K562 (cell line): ENCODE results near the gene EXOC4. TPM values are rescaled to one million over a fixed set of nuclear protein-coding genes. Genes with fewer than 3 reads are reported as not detected.
A peak's percentile ranks its signal among the peaks of the same experiment; 100 is the strongest.
"Not testable (repeated sequence)": the region's sequence is repeated elsewhere in the genome, so short reads cannot be mapped to it uniquely, and the experiment has no call there.

Experiments
- ATAC-seq: fragments of 200-7000 bp; cut with Tn5 transposase; 3 replicates; pipeline ENCODE4 v1.9.1; 2020; ENCODE audit warnings: moderate library complexity
- BruUV-seq: library from RNA; stranded (reverse); fragments of 400-500 nt; replicated peaks from 2 replicates; lab custom pipeline; 2021; lab: Mats Ljungman, UMichigan
- CTCF ChIA-PET: fragments of 300-600 bp; formaldehyde crosslinking; extraction: SDS; loops from one replicate; lab custom pipeline; 2021; ENCODE audit warnings: low intra/inter-chr PET ratio; lab: Yijun Ruan, JAX
- POLR2A ChIA-PET: fragments of 300-600, 350-650 bp; sonication (Branson Sonifier 250); formaldehyde crosslinking; extraction: SDS; loops from one replicate; lab custom pipeline; 2021; ENCODE audit warnings: antibody characterized with exemption, inconsistent platforms; lab: Yijun Ruan, JAX
- DNase-seq, 4 experiments: peaks; one replicate each; pipeline versions ENCODE4 v3.0.0 to v3.0.0-alpha.2; 2011 to 2018; ENCODE audit warnings: low spot score in 3 of 4, mixed read lengths in 3 of 4; ENCODE audit errors: extremely low read depth in 1 of 4
- FAIRE-seq: peaks from 2 replicates; lab custom pipeline; 2011; peaks lifted over from hg19 to GRCh38; lab: Jason Lieb, UNC
- H2AFZ ChIP-seq: 2 replicates; pipeline ENCODE4 v1.6.0; 2011; ENCODE audit warnings: low read depth, low read length, control low read depth, inconsistent platforms
- H3K27ac ChIP-seq: fragments of 200-600 bp; 3 replicates; pipeline ENCODE4 v1.8.0; 2011; ENCODE audit warnings: low read depth, mild to moderate bottlenecking, control low read depth, inconsistent platforms, low read length, moderate library complexity, mixed read lengths; ENCODE audit errors: extremely low read depth
- H3K27me3 ChIP-seq, 2 experiments: fragments of 300-600 bp in 1 of 2; 2 replicates in 1 of 2; 3 replicates in 1 of 2; pipeline versions ENCODE4 v1.6.0 to v1.8.0; 2011; ENCODE audit warnings: inconsistent platforms in 2 of 2, low read length in 2 of 2, mild to moderate bottlenecking in 1 of 2, mixed read lengths in 1 of 2, moderate library complexity in 1 of 2; ENCODE audit not compliant: control insufficient read depth in 2 of 2, insufficient read depth in 2 of 2
- H3K36me3 ChIP-seq: fragments of 300-600 bp; 3 replicates; pipeline ENCODE4 v1.8.0; 2011; ENCODE audit warnings: mild to moderate bottlenecking, low read length, inconsistent platforms; ENCODE audit not compliant: control insufficient read depth, insufficient read depth
- H3K4me1 ChIP-seq, 2 experiments: fragments of 200-600 bp in 1 of 2; replicated peaks in 1 of 2; 2 replicates in 1 of 2; 3 replicates in 1 of 2; pipeline versions ENCODE4 v1.5.1 to v1.8.0; 2011; ENCODE audit warnings: inconsistent platforms in 2 of 2, low read length in 2 of 2, mild to moderate bottlenecking in 1 of 2, mixed read lengths in 1 of 2, moderate library complexity in 1 of 2; ENCODE audit not compliant: control insufficient read depth in 2 of 2, insufficient read depth in 2 of 2
- H3K4me2 ChIP-seq: 2 replicates; pipeline ENCODE4 v1.6.1; 2011; ENCODE audit warnings: low read length, control low read depth, inconsistent platforms, mixed read lengths; ENCODE audit not compliant: insufficient read depth
- H3K4me3 ChIP-seq: fragments of 200-600 bp; sonication (generic), shearing (Covaris generic); 2 replicates; pipeline ENCODE4 v1.5.1; 2016; ENCODE audit warnings: control low read depth, inconsistent platforms
- H3K79me2 ChIP-seq: fragments of 200-600 bp; 3 replicates; pipeline ENCODE4 v1.8.0; 2011; ENCODE audit warnings: low read length, inconsistent platforms; ENCODE audit not compliant: control insufficient read depth, insufficient read depth
- H3K9ac ChIP-seq, 2 experiments: 2 replicates each; pipeline versions ENCODE4 v1.6.0 to v1.6.1; 2011; ENCODE audit warnings: low read depth in 2 of 2, low read length in 2 of 2, control low read depth in 1 of 2, inconsistent platforms in 1 of 2, mild to moderate bottlenecking in 1 of 2, mixed read lengths in 1 of 2; ENCODE audit not compliant: insufficient read depth in 1 of 2
- H3K9me1 ChIP-seq: one replicate; pipeline ENCODE4 v1.6.0; 2011; ENCODE audit warnings: inconsistent platforms, mild to moderate bottlenecking, low read length, moderate library complexity; ENCODE audit not compliant: control insufficient read depth, insufficient read depth
- H3K9me3 ChIP-seq: replicated peaks from 2 replicates; pipeline ENCODE4 v1.5.1; 2011; ENCODE audit warnings: low read depth, low read length, inconsistent platforms; ENCODE audit not compliant: control insufficient read depth, insufficient read depth
- H4K20me1 ChIP-seq: replicated peaks from 2 replicates; pipeline ENCODE4 v1.6.1; 2011; ENCODE audit warnings: low read length, inconsistent platforms, mixed read lengths; ENCODE audit not compliant: control insufficient read depth, insufficient read depth
- CBFA2T2 ChIP-seq: fragments of 450-650 bp; conservative IDR thresholded peaks from 2 replicates; pipeline ENCODE4 v1.6.1; 2017; ENCODE audit warnings: mild to moderate bottlenecking
- CEBPB ChIP-seq: fragments of 450-650 bp; IDR thresholded peaks from 2 replicates; pipeline ENCODE4 v1.6.1; 2016; ENCODE audit warnings: missing genetic modification characterization, missing compliant biosample characterization
- ERF ChIP-seq: fragments of 450-650 bp; formaldehyde crosslinking; IDR thresholded peaks from 2 replicates; pipeline ENCODE4 v1.4.0; 2020; ENCODE audit warnings: mild to moderate bottlenecking, mixed read lengths
- IRF1 ChIP-seq: sonication (generic); formaldehyde crosslinking; IDR thresholded peaks from 2 replicates; pipeline ENCODE4 v1.8.0; 2022; ENCODE audit warnings: missing genetic modification reagents, mild to moderate bottlenecking, borderline replicate concordance
- KAT2B ChIP-seq: IDR thresholded peaks from one replicate; pipeline ENCODE4 v1.6.1; 2012; ENCODE audit warnings: low read depth, mild to moderate bottlenecking, control low read depth, inconsistent platforms, low read length, moderate library complexity
- MTA1 ChIP-seq: fragments of 450-650 bp; IDR thresholded peaks from 2 replicates; pipeline ENCODE4 v1.6.1; 2017; ENCODE audit warnings: borderline replicate concordance
- NEUROD1 ChIP-seq: fragments of 150-350 bp; IDR thresholded peaks from 2 replicates; pipeline ENCODE4 v1.6.1; 2014; ENCODE audit warnings: borderline replicate concordance, low read length, low read depth; ENCODE audit not compliant: partially characterized antibody
- RAD51 ChIP-seq: fragments of 450-650 bp; IDR thresholded peaks from 2 replicates; pipeline ENCODE4 v1.7.1; 2016; ENCODE audit warnings: low read depth, mild to moderate bottlenecking, borderline replicate concordance
- TFE3 ChIP-seq: fragments of 450-650 bp; formaldehyde crosslinking; IDR thresholded peaks from 2 replicates; pipeline ENCODE4 v1.4.0; 2020; ENCODE audit warnings: mild to moderate bottlenecking, mixed read lengths
- ZNF445 ChIP-seq: fragments of 250-450 bp; sonication (Bioruptor Pico); IDR thresholded peaks from 2 replicates; pipeline ENCODE4 v1.4.0; 2020; ENCODE audit warnings: low read depth, mild to moderate bottlenecking, moderate library complexity
- WGBS: fragments of 100-300 bp; shearing (Covaris generic); methylation state at CpG from one replicate; pipeline ENCODE4 v1.1.6; 2016; ENCODE audit warnings: low coverage, mixed read lengths; ENCODE audit not compliant: insufficient coverage; ENCODE audit errors: missing lambda C conversion rate; 5-methylcytosine and 5-hydroxymethylcytosine counted together
- in situ Hi-C: fragments of 300-500 bp; cut with MboI; formaldehyde crosslinking; loops from 4 replicates; pipeline ENCODE4 v1.15.0; 2018; ENCODE audit warnings: inconsistent platforms, mixed read lengths
- intact Hi-C: fragments of 100-400 bp; cut with micrococcal nuclease; formaldehyde crosslinking; loops from 2 replicates; pipeline ENCODE4 v1.14.2; 2022
- polyA plus RNA-seq, 8 experiments: library from polyadenylated mRNA; depleted of rRNA in 4 of 8; stranded (reverse) in 5 of 8; unstranded in 3 of 8; fragments of >200 nt; fragmentation: Nextera tagmentation in 2 of 8; fragmentation: Illumina TruSeq in 1 of 8; extraction: Ambion mirVana in 2 of 8; extraction: Trizol in 1 of 8; gene quantifications; 2 replicates each; pipeline versions ENCODE4 v1.2.1 to v1.2.3, GENCODE V29; 2011 to 2014; ENCODE audit warnings: inconsistent platforms in 1 of 8, missing spikeins in 1 of 8
- total RNA-seq, 7 experiments: library from RNA; depleted of rRNA in 6 of 7; stranded (reverse); fragments of >200 nt in 6 of 7; fragmentation: Illumina TruSeq in 2 of 7; extraction: Trizol in 2 of 7; gene quantifications; 2 replicates each; pipeline versions ENCODE4 v1.2.1 to v1.2.3, GENCODE V29; 2011 to 2021; ENCODE audit warnings: low replicate concordance in 1 of 7

Gene EXOC4
- total and polyA plus RNA-seq, 9 of the 15 experiments (the other 6 are each of a cell fraction or from before 2014, with no cell fraction given): 18.5 to 73.1 (median 46.6) TPM

- H3K27me3 ChIP-seq, H2AFZ ChIP-seq, H3K9me1 ChIP-seq, H3K36me3 ChIP-seq, H3K4me2 ChIP-seq, H3K4me1 ChIP-seq, H4K20me1 ChIP-seq, H3K27ac ChIP-seq, POLR2A ChIA-PET, H3K4me3 ChIP-seq, BruUV-seq, ATAC-seq, H3K9me3 ChIP-seq, in situ Hi-C loops, H3K9ac ChIP-seq, DNase-seq, FAIRE-seq, H3K79me2 ChIP-seq, CTCF ChIA-PET, intact Hi-C loops: not testable (repeated sequence)
- peak; percentile 78 for TF ChIP-seq TFE3
- peak; percentile 26; the same call in 1 of the 2 replicates for TF ChIP-seq CBFA2T2
- peak; percentile 68 for TF ChIP-seq RAD51
- 43% methylated on average over 5 of the region's 5 CpGs for WGBS
Observed at GRCh38 chr7:133643652-133644051, 390.8 kb downstream of the EXOC4 start.

- no peaks in the 10 kb centered on the region for H3K36me3 ChIP-seq
- FAIRE-seq: no peak
- H3K79me2 ChIP-seq: no peaks in the 10 kb centered on the region
- BruUV-seq: no TSS peak
- no peak overlapping the region for H3K9ac ChIP-seq
- no peak for ATAC-seq
- no peak overlapping the region for H3K4me3 ChIP-seq
- H3K27ac ChIP-seq: no peak overlapping the region
- no peaks in the 10 kb centered on the region for H4K20me1 ChIP-seq
- intact Hi-C loops (no loop called here), in situ Hi-C loops (no loop called here)
- H3K27me3 ChIP-seq: no peaks in the 10 kb centered on the region
- H3K9me3 ChIP-seq: no peaks in the 10 kb centered on the region
- ChIA-PET CTCF (no interaction called here), POLR2A (interaction anchor here (0.5 to 0.8 kb wide), 2 partner anchors 16 to 24 kb away, joined by 3 read pairs; no protein-coding TSS in a partner anchor)
- H3K4me2 ChIP-seq: no peak overlapping the region
- no peak for DNase-seq
- H3K9me1 ChIP-seq: no peaks in the 10 kb centered on the region
- H2AFZ ChIP-seq: no peak overlapping the region
- 5% methylated on average over 2 of the region's 2 CpGs for WGBS
- no peaks in the 10 kb centered on the region for H3K4me1 ChIP-seq
- TF ChIP-seq KAT2B (no peak), IRF1 (CRISPR knock-in tag) (no peak), NEUROD1 (no peak), MTA1 (no peak), CEBPB (peak; percentile 68; the same call in 1 of the 2 replicates), ERF (no peak), ZNF445 (CRISPR knock-in tag) (no peak)
Observed at GRCh38 chr7:133645884-133646391, 393.1 kb downstream of the EXOC4 start.
